PFSK-1 (cell line): ENCODE results near the gene KMT2B.

Source experiments
- FOXP2 ChIP-seq: optimal IDR thresholded peaks from 2 replicates; pipeline ENCODE3; 2011; ENCODE audit warnings: borderline replicate concordance, control low read depth, inconsistent platforms; ENCODE audit not compliant: insufficient read depth; ENCODE audit errors: extremely low read length, extremely low read depth
- POLR2AphosphoS5 ChIP-seq: IDR thresholded peaks from 2 replicates; pipeline ENCODE4 v1.6.1; 2012; ENCODE audit warnings: low read depth, mild to moderate bottlenecking, control low read depth, low read length, moderate library complexity
- REST ChIP-seq, 2 experiments: IDR thresholded peaks; 2 replicates each; pipeline versions ENCODE4 v1.6.1 to v1.8.0; 2011 to 2012; ENCODE audit warnings: low read depth in 2 of 2, low read length in 2 of 2, control low read depth in 1 of 2, inconsistent platforms in 1 of 2, mild to moderate bottlenecking in 1 of 2, moderate library complexity in 1 of 2; ENCODE audit not compliant: insufficient read depth in 1 of 2
- SIN3A ChIP-seq: IDR thresholded peaks from 2 replicates; pipeline ENCODE4 v1.6.1; 2012; ENCODE audit warnings: mild to moderate bottlenecking, low read length, moderate library complexity, borderline replicate concordance; ENCODE audit not compliant: insufficient read depth
- TAF1 ChIP-seq: IDR thresholded peaks from 2 replicates; pipeline ENCODE4 v1.6.1; 2012; ENCODE audit warnings: low read length, control low read depth, borderline replicate concordance; ENCODE audit not compliant: insufficient read depth

KMT2B gene

GRCh38 chr19:35702223-35703012, 15.4 kb upstream of the KMT2B start:
- TF ChIP-seq TAF1 (peak; percentile 57; the same call in 1 of the 2 replicates), SIN3A (peak; percentile 6; the same call in 1 of the 2 replicates), FOXP2 (peak; percentile 73), REST (IDR thresholded peaks at IDR 0.05; ENCODE audit: insufficient read depth in 1 of 2, low read depth in 2 of 2, low read length in 2 of 2) (0 out of 4 replicates have a peak, but pooled peaks of 1 of the 2 experiments have one; percentile 51), POLR2AphosphoS5 (peak; percentile 59; the same call in 1 of the 2 replicates)

DNA sequence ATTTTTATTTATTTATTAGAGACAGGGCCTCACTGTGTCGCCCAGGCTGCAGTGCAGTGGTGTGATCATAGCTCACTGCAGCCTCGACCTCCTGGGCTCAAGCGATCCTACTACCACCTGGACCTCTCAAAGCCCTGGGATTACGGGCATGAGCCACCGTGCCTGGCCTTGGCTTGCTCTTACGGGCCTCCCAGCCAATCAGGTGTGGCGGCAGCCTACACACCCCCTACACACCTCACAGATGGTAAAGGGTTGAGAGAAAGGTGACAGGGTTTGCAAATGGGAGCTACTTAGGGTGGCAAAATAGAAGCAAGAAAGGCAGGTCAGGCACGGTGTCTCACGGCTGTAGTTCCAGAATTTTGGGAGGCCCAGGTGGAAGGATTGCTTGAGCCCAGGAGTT, 14.5 kb upstream of the KMT2B start:
- TF ChIP-seq SIN3A (no peak), POLR2AphosphoS5 (no peak), TAF1 (no peak), REST (IDR thresholded peaks at IDR 0.05; ENCODE audit: insufficient read depth in 1 of 2, low read depth in 2 of 2, low read length in 2 of 2) (no peak), FOXP2 (no peak)

DNA sequence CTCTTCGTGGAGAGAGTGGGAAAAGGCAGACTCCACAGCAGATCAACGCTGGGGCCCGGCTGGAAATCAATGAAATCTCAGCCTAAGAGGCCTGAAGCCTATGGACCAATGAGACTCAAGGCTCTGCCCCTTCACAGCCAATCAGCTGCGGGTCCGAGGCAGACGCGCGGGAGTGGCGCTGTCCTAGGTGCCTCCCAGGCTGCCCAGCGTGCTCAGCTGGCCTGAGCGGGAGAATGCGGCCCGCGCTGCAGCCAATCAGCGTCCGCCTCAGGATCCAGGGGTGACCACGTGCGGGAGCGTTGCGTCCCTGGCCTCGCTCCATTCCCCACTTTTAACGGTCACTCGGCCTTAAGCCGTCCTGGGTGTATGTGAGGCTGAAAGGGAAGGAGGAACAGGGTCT, 13.6 kb upstream of the KMT2B start, which contains the start of gene ZBTB32:
Gene ZBTB32, plus strand, starts transcription at position 341 of the 400 bp plus-strand sequence. CDS start 10,069 bp downstream, outside the sequence.
- no peak for TF ChIP-seq FOXP2
- no peak for TF ChIP-seq TAF1
- no peak for TF ChIP-seq SIN3A
- TF ChIP-seq REST (IDR thresholded peaks at IDR 0.05; ENCODE audit: insufficient read depth in 1 of 2, low read depth in 2 of 2, low read length in 2 of 2): peak; percentile 59 to 80
- no peak for TF ChIP-seq POLR2AphosphoS5

GRCh38 chr19:35708391-35708790, 9.4 kb upstream of the KMT2B start:
- TF ChIP-seq REST (IDR thresholded peaks at IDR 0.05; ENCODE audit: insufficient read depth in 1 of 2, low read depth in 2 of 2, low read length in 2 of 2): no peak
- no peak for TF ChIP-seq POLR2AphosphoS5
- TF ChIP-seq SIN3A: no peak
- TF ChIP-seq FOXP2: no peak
- TF ChIP-seq TAF1: no peak
